K562 (cell line): Measurements from ENCODE around the gene MAGEC2. TPM values are rescaled to one million over a fixed set of nuclear protein-coding genes. Genes with fewer than 3 reads are reported as not detected.

Experiments
- ATAC-seq: fragments of 200-7000 bp; cut with Tn5 transposase; 3 replicates; pipeline ENCODE4 v1.9.1; 2020; ENCODE audit warnings: moderate library complexity
- BruUV-seq: library from RNA; stranded (reverse); fragments of 400-500 nt; replicated peaks from 2 replicates; lab custom pipeline; 2021; lab: Mats Ljungman, UMichigan
- CTCF ChIA-PET: fragments of 300-600 bp; formaldehyde crosslinking; extraction: SDS; loops from one replicate; lab custom pipeline; 2021; ENCODE audit warnings: low intra/inter-chr PET ratio; lab: Yijun Ruan, JAX
- POLR2A ChIA-PET: fragments of 300-600, 350-650 bp; sonication (Branson Sonifier 250); formaldehyde crosslinking; extraction: SDS; loops from one replicate; lab custom pipeline; 2021; ENCODE audit warnings: antibody characterized with exemption, inconsistent platforms; lab: Yijun Ruan, JAX
- DNase-seq, 4 experiments: peaks; one replicate each; pipeline versions ENCODE4 v3.0.0 to v3.0.0-alpha.2; 2011 to 2018; ENCODE audit warnings: low spot score in 3 of 4, mixed read lengths in 3 of 4; ENCODE audit errors: extremely low read depth in 1 of 4
- FAIRE-seq: peaks from 2 replicates; lab custom pipeline; 2011; peaks lifted over from hg19 to GRCh38; lab: Jason Lieb, UNC
- H2AFZ ChIP-seq: 2 replicates; pipeline ENCODE4 v1.6.0; 2011; ENCODE audit warnings: low read depth, low read length, control low read depth, inconsistent platforms
- H3K27ac ChIP-seq: fragments of 200-600 bp; 3 replicates; pipeline ENCODE4 v1.8.0; 2011; ENCODE audit warnings: low read depth, mild to moderate bottlenecking, control low read depth, inconsistent platforms, low read length, moderate library complexity, mixed read lengths; ENCODE audit errors: extremely low read depth
- H3K27me3 ChIP-seq, 2 experiments: fragments of 300-600 bp in 1 of 2; 2 replicates in 1 of 2; 3 replicates in 1 of 2; pipeline versions ENCODE4 v1.6.0 to v1.8.0; 2011; ENCODE audit warnings: inconsistent platforms in 2 of 2, low read length in 2 of 2, mild to moderate bottlenecking in 1 of 2, mixed read lengths in 1 of 2, moderate library complexity in 1 of 2; ENCODE audit not compliant: control insufficient read depth in 2 of 2, insufficient read depth in 2 of 2
- H3K36me3 ChIP-seq: fragments of 300-600 bp; 3 replicates; pipeline ENCODE4 v1.8.0; 2011; ENCODE audit warnings: mild to moderate bottlenecking, low read length, inconsistent platforms; ENCODE audit not compliant: control insufficient read depth, insufficient read depth
- H3K4me1 ChIP-seq, 2 experiments: fragments of 200-600 bp in 1 of 2; replicated peaks in 1 of 2; 2 replicates in 1 of 2; 3 replicates in 1 of 2; pipeline versions ENCODE4 v1.5.1 to v1.8.0; 2011; ENCODE audit warnings: inconsistent platforms in 2 of 2, low read length in 2 of 2, mild to moderate bottlenecking in 1 of 2, mixed read lengths in 1 of 2, moderate library complexity in 1 of 2; ENCODE audit not compliant: control insufficient read depth in 2 of 2, insufficient read depth in 2 of 2
- H3K4me2 ChIP-seq: 2 replicates; pipeline ENCODE4 v1.6.1; 2011; ENCODE audit warnings: low read length, control low read depth, inconsistent platforms, mixed read lengths; ENCODE audit not compliant: insufficient read depth
- H3K4me3 ChIP-seq: fragments of 200-600 bp; sonication (generic), shearing (Covaris generic); 2 replicates; pipeline ENCODE4 v1.5.1; 2016; ENCODE audit warnings: control low read depth, inconsistent platforms
- H3K79me2 ChIP-seq: fragments of 200-600 bp; 3 replicates; pipeline ENCODE4 v1.8.0; 2011; ENCODE audit warnings: low read length, inconsistent platforms; ENCODE audit not compliant: control insufficient read depth, insufficient read depth
- H3K9ac ChIP-seq, 2 experiments: 2 replicates each; pipeline versions ENCODE4 v1.6.0 to v1.6.1; 2011; ENCODE audit warnings: low read depth in 2 of 2, low read length in 2 of 2, control low read depth in 1 of 2, inconsistent platforms in 1 of 2, mild to moderate bottlenecking in 1 of 2, mixed read lengths in 1 of 2; ENCODE audit not compliant: insufficient read depth in 1 of 2
- H3K9me1 ChIP-seq: one replicate; pipeline ENCODE4 v1.6.0; 2011; ENCODE audit warnings: inconsistent platforms, mild to moderate bottlenecking, low read length, moderate library complexity; ENCODE audit not compliant: control insufficient read depth, insufficient read depth
- H3K9me3 ChIP-seq: replicated peaks from 2 replicates; pipeline ENCODE4 v1.5.1; 2011; ENCODE audit warnings: low read depth, low read length, inconsistent platforms; ENCODE audit not compliant: control insufficient read depth, insufficient read depth
- H4K20me1 ChIP-seq: replicated peaks from 2 replicates; pipeline ENCODE4 v1.6.1; 2011; ENCODE audit warnings: low read length, inconsistent platforms, mixed read lengths; ENCODE audit not compliant: control insufficient read depth, insufficient read depth
- BDP1 ChIP-seq: IDR thresholded peaks from 3 replicates; pipeline ENCODE4 v1.6.1; 2011; ENCODE audit not compliant: insufficient read length, insufficient read depth
- CAMTA2 ChIP-seq: fragments of 250-450 bp; sonication (Bioruptor Pico); conservative IDR thresholded peaks from 2 replicates; pipeline ENCODE4 v1.5.1; 2022
- E2F6 ChIP-seq, 2 experiments: IDR thresholded peaks; 2 replicates each; pipeline ENCODE4 v1.6.1; 2011; ENCODE audit warnings: borderline replicate concordance in 1 of 2, control low read depth in 1 of 2, low read depth in 1 of 2, low read length in 1 of 2, mild to moderate bottlenecking in 1 of 2, mixed read lengths in 1 of 2, moderate library complexity in 1 of 2; ENCODE audit not compliant: insufficient read depth in 1 of 2, insufficient read length in 1 of 2, poor library complexity in 1 of 2, severe bottlenecking in 1 of 2; ENCODE audit errors: extremely low read depth in 1 of 2
- KDM5B ChIP-seq: fragments of 200-600 bp; sonication (generic); IDR thresholded peaks from 2 replicates; pipeline ENCODE4 v1.6.1; 2012; ENCODE audit warnings: low read depth, mild to moderate bottlenecking, moderate library complexity, low read length, control low read depth, inconsistent platforms; ENCODE audit not compliant: insufficient replicate concordance
- MXI1 ChIP-seq: IDR thresholded peaks from 2 replicates; pipeline ENCODE4 v1.6.1; 2011; ENCODE audit warnings: low read depth, mild to moderate bottlenecking, improper control_type of control experiment, low read length
- SMARCA5 ChIP-seq: fragments of 450-650 bp; IDR thresholded peaks from 2 replicates; pipeline ENCODE4 v1.6.1; 2016
- THRB ChIP-seq: fragments of 450-650 bp; formaldehyde crosslinking; conservative IDR thresholded peaks from 2 replicates; pipeline ENCODE4 v1.4.0; 2022; ENCODE audit warnings: mild to moderate bottlenecking, missing genetic modification characterization
- ZNF121 ChIP-seq: sonication (generic); formaldehyde crosslinking; conservative IDR thresholded peaks from 2 replicates; pipeline ENCODE4 v1.8.0; 2022; ENCODE audit warnings: missing genetic modification reagents
- ZNF263 ChIP-seq: sonication (generic); formaldehyde crosslinking; IDR thresholded peaks from 2 replicates; pipeline ENCODE4 v1.8.0; 2022; ENCODE audit warnings: mild to moderate bottlenecking, missing genetic modification reagents, borderline replicate concordance
- ZNF398 ChIP-seq: fragments of 250-450 bp; sonication (Bioruptor Pico); IDR thresholded peaks from 2 replicates; pipeline ENCODE4 v1.8.0; 2021; ENCODE audit warnings: moderate library complexity, mild to moderate bottlenecking, inconsistent platforms
- ZNF408 ChIP-seq: fragments of 250-450 bp; sonication (Bioruptor Pico); IDR thresholded peaks from 2 replicates; pipeline ENCODE4 v1.4.0; 2020; ENCODE audit warnings: low read depth, mild to moderate bottlenecking, moderate library complexity
- WGBS: fragments of 100-300 bp; shearing (Covaris generic); methylation state at CpG from one replicate; pipeline ENCODE4 v1.1.6; 2016; ENCODE audit warnings: low coverage, mixed read lengths; ENCODE audit not compliant: insufficient coverage; ENCODE audit errors: missing lambda C conversion rate; 5-methylcytosine and 5-hydroxymethylcytosine counted together
- in situ Hi-C: fragments of 300-500 bp; cut with MboI; formaldehyde crosslinking; loops from 4 replicates; pipeline ENCODE4 v1.15.0; 2018; ENCODE audit warnings: inconsistent platforms, mixed read lengths
- intact Hi-C: fragments of 100-400 bp; cut with micrococcal nuclease; formaldehyde crosslinking; loops from 2 replicates; pipeline ENCODE4 v1.14.2; 2022
- polyA plus RNA-seq, 8 experiments: library from polyadenylated mRNA; depleted of rRNA in 4 of 8; stranded (reverse) in 5 of 8; unstranded in 3 of 8; fragments of >200 nt; fragmentation: Nextera tagmentation in 2 of 8; fragmentation: Illumina TruSeq in 1 of 8; extraction: Ambion mirVana in 2 of 8; extraction: Trizol in 1 of 8; gene quantifications; 2 replicates each; pipeline versions ENCODE4 v1.2.1 to v1.2.3, GENCODE V29; 2011 to 2014; ENCODE audit warnings: inconsistent platforms in 1 of 8, missing spikeins in 1 of 8
- total RNA-seq, 7 experiments: library from RNA; depleted of rRNA in 6 of 7; stranded (reverse); fragments of >200 nt in 6 of 7; fragmentation: Illumina TruSeq in 2 of 7; extraction: Trizol in 2 of 7; gene quantifications; 2 replicates each; pipeline versions ENCODE4 v1.2.1 to v1.2.3, GENCODE V29; 2011 to 2021; ENCODE audit warnings: low replicate concordance in 1 of 7

Gene MAGEC2
- total and polyA plus RNA-seq, 9 of the 15 experiments (the other 6 are each of a cell fraction or from before 2014, with no cell fraction given): 9.1 to 174 (median 78.0) TPM

- H3K9me1 ChIP-seq: no peaks in the 10 kb centered on the region
- BruUV-seq: no TSS peak
- H3K4me2 ChIP-seq: no peak overlapping the region
- no peaks in the 10 kb centered on the region for H3K9me3 ChIP-seq
- 0% methylated on average over 1 of the region's 1 CpG for WGBS
- CTCF ChIA-PET: no interaction called here
- H3K4me3 ChIP-seq: no peak overlapping the region
- H3K79me2 ChIP-seq: no peaks in the 10 kb centered on the region
- no peaks in the 10 kb centered on the region for H3K4me1 ChIP-seq
- intact Hi-C loops (no loop called here), in situ Hi-C loops (no loop called here)
- no peaks in the 10 kb centered on the region for H3K36me3 ChIP-seq
- DNase-seq (no peak), ATAC-seq (no peak), FAIRE-seq (no peak)
- no peak overlapping the region for H3K9ac ChIP-seq
- no peak overlapping the region for H2AFZ ChIP-seq
- TF ChIP-seq MXI1 (no peak), BDP1 (no peak), THRB (CRISPR knock-in tag) (no peak), ZNF121 (CRISPR knock-in tag) (no peak), SMARCA5 (no peak), E2F6 (IDR thresholded peaks at IDR 0.05; ENCODE audit: borderline replicate concordance in 1 of 2, extremely low read depth in 1 of 2, insufficient read depth in 1 of 2, insufficient read length in 1 of 2, low read depth in 1 of 2, low read length in 1 of 2, poor library complexity in 1 of 2, severe bottlenecking in 1 of 2) (no peak), ZNF398 (CRISPR knock-in tag) (no peak), ZNF263 (CRISPR knock-in tag) (no peak), ZNF408 (CRISPR knock-in tag) (no peak), KDM5B (no peak), CAMTA2 (CRISPR knock-in tag) (no peak)
- H4K20me1 ChIP-seq: no peaks in the 10 kb centered on the region
- no peak overlapping the region for H3K27ac ChIP-seq
- no peaks in the 10 kb centered on the region for H3K27me3 ChIP-seq
- POLR2A ChIA-PET: no interaction called here
Observed at GRCh38 chrX:142233400-142233799, 28.3 kb upstream of the MAGEC2 start.
